Tibial nerve (tissue), 3 donors: ENCODE results near the gene WDR37.

Experiments
- EP300 ChIP-seq, 2 donors: sonication (generic); formaldehyde crosslinking; IDR thresholded peaks; one replicate each; pipeline ENCODE4 v1.6.1; 2017; ENCODE audit warnings: antibody characterized with exemption in 2 of 2, mild to moderate bottlenecking in 1 of 2
- POLR2A ChIP-seq, 2 donors: fragments of 450-650 bp; IDR thresholded peaks; one replicate each; pipeline ENCODE4 v1.6.1; 2017; ENCODE audit warnings: antibody characterized with exemption in 2 of 2, mild to moderate bottlenecking in 2 of 2, moderate library complexity in 2 of 2

DNA sequence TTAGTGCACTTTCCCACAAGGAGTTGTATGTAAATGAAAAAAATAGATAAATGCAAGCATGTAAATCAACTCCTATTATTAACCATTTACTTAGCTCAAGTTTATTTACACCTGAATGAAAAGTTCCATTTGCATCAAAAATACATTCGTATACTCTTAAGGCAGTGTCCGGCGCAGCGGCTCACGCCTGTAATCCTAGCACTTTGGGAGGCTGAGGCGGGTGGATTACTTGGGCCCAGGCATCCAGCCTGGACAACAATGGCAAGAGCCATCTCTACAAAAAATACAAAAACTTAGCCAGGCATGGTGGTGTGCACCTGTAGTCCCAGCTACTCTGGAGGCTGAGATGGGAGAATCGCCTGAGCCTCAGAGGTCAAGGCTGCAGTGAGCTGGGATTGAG is 26.3 kb upstream of the WDR37 start:
- TF ChIP-seq POLR2A (IDR thresholded peaks at IDR 0.05): no peak
- no peak for TF ChIP-seq EP300 (IDR thresholded peaks at IDR 0.05)
